Ramos (cell line): ENCODE results near the gene TFEB.

Source experiments
- in situ Hi-C: fragments of 300-500 bp; cut with MboI; formaldehyde crosslinking; loops from one replicate; pipeline ENCODE4 v1.14.3; 2022; ENCODE audit warnings: low sequenced_read_pairs; ENCODE audit not compliant: unreplicated experiment

TFEB gene

DNA sequence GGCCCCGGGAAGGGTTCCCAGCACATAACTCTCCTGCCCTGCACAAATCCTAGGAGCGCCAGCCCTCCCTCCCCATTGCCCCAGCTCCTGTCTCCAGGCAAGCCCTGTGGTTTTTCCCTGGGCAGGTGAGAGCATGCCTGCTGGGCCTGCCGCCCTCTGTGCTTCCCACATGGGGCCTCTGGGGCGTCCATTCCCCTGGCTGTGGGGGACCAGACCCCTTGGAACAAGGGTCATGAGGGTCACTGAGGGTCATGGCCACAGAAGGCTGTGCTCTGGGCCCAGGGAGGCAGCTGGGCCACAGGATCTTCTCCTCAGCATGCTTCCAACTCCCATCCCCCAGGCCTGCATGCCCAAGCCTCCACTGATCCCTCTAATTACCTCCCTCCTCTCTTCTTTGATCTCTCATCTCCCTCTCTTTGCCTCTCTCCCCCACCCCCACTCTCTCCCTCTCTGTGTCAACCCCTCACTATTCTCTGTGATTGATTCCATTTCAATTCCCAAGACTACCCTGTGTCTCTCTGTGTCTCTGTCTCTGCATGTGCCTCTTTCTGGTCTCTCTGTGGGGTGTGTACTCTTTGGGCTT is 91.0 kb downstream of the TFEB start:
- in situ Hi-C loops: no loop called here

GRCh38 chr6:41643899-41644269 is 91.5 kb downstream of the TFEB start:
- in situ Hi-C loops: no loop called here

DNA sequence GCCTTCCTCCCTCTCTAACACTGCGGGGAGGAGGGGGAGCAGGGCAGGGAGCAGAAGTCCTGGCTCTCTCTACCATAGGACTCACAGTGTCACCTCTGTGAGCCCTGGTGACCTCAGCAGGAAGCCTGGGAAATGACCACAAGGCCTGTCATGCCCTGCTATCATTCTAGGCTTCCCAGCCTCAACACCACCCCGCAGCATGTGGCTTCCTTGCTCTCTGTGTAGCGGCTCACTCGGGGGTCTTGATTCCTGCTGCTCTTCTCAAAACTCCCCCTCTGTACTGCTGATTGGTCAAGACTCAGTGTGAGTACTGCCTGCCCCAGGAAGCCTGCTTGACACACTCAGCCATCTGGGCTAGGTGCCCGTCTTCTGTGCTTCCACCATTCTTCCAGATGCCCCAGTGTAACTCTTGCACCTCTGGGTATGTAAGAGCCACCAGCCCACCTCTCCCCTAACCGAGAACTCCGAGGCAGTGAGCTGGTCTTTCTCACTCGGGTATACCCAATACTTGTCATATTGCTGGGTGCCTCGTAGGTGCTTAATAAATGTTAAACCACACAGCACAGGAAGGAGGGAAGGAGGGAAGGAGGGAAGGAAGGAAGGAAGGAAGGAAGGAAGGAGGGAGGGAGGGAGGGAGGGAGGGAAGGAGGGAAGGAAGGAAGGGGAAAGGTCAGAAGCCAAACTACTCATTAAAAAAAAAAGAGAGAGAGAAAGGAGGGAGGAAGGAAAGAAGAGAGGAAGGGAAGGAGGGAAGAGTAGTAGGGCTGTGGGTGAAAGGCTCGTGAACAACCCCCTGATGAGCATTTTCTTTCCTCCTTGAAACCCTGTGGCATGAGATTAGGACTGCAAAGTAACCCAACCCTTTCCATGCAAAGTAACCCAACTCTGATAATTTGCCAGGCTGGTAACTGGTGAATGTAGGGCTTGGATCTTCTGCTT is 92.2 kb downstream of the TFEB start:
- in situ Hi-C loops: no loop called here

- in situ Hi-C loops: no loop called here
Measured at GRCh38 chr6:41642090-41642959, 93.1 kb downstream of the TFEB start.

- in situ Hi-C loops: no loop called here
Measured at GRCh38 chr6:41641352-41641925, 94.0 kb downstream of the TFEB start.

DNA sequence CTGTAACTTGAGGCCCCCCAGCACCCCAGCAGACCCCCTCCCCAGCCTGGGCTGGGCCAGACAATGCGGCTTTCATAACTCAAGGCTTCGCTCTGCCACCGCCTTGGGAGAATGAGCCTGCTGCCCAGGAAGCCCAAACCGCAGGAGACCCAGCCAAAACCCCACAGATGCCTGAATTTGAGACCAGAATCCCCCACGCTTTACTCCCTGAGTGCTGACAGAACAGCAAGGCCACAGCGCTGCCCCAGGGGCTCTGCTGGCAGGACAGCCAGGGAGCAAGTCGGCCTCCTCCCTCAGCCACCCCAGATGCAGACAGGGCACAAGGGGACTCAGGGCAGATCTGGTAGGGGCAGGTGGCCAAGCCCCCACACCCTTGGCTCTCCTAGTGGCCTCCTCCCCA is 95.0 kb downstream of the TFEB start:
- in situ Hi-C loops: no loop called here

- in situ Hi-C loops: no loop called here
Measured at GRCh38 chr6:41639809-41640371, 95.5 kb downstream of the TFEB start.

GRCh38 chr6:41638935-41639808 is 96.2 kb downstream of the TFEB start:
- in situ Hi-C loops: no loop called here

- in situ Hi-C loops: no loop called here
Measured at GRCh38 chr6:41638002-41638934, 97.1 kb downstream of the TFEB start, which contains the start of gene MDFI. TSS of gene MDFI (plus strand) at chr6:41638468. CDS start at chr6:41638750, 282 bp downstream.

DNA sequence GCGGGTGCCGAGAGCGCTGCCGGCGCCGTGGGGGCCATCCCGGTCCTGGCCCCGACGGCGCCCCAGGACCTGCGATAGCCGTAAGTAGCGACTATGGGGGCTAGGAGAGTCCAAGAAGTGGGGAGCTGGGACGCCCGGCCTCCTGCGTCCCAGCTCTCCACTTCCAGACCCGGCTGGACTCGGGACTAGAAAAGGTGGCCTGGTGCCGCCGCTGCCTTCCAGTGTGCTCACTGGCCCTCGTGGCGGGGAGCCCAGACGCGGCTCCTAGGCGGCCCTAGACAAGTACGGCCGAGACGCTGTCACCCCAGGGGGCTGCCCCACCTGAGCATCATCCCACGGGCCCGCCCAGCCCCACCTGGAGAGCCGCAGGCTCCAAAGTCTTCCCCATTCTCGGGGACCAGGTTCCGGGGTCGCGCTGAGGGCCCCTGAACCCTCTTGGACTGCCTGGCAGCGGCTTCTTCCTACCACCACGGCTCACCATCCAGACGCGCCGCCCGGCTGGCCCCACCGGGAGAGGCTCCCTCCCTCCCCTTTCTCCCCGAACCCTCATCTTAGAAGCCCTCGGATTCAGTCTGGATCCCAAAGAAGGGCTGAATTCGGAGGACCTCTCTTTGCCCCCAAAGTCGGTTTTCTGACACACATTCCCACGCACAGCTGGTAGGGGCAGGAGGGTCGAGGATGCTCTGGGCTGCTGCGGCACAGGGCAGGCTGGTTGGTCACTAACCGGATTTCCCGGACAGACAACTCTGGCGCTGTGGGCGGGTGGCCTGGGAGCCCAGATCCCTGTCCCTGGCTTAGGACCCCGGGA is 98.0 kb downstream of the TFEB start:
- in situ Hi-C loops: no loop called here

DNA sequence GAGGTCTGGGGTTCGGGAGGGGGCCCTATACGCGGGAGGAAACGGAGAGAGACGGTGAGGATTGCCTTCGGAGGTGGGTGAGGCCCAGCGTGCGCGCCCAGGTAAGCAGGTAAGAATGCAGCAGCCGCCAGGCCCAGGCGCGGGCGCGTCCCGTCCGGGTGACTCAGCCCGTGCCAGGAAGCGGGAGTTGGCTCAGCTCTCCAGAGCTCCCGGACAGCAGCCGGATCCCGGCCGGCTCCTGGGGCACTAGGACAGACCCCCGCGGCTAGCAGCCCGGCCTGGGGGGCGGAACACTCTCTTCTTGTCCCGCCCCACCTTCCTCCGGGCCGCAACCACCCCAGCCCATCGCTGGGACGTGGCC is 98.6 kb downstream of the TFEB start:
- in situ Hi-C loops: no loop called here

GRCh38 chr6:41635365-41635764 is 100.0 kb downstream of the TFEB start:
- in situ Hi-C loops: no loop called here

DNA sequence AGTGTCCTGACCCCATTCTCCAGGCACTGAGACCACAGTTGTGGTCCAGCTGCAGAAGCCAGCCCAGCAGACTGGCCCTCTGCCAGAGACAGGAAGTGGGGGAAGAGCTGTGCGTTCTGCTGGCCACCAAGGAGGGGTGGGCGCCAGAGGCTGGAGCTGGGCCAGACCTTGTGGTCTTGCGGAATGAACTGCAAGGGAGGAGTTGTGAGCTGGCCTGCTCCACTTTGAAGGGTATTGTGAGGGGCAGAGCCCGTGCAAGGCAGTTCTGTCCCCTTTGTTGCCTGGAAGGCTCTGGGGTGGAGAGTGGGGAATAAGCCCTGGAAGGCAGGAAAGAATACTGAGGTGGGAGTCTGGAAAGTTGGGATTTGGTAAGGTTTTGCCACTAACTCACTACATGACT is 100.8 kb downstream of the TFEB start:
- in situ Hi-C loops: no loop called here
